Measurements from ENCODE around the gene INVS. TPM values are rescaled to one million over a fixed set of nuclear protein-coding genes. Genes with fewer than 3 reads are reported as not detected.

The INVS gene
- total RNA-seq, 4 donors from 2014 or later: 21.0 to 47.8 (median 31.6) TPM

GRCh38 chr9:100202806-100203205 is 103.8 kb downstream of the INVS start:
- Histone ChIP-seq H3K4me3 (no peak overlapping the region), H3K36me3 (no peaks in the 10 kb centered on the region), H3K9me3 (no peaks in the 10 kb centered on the region), H3K4me1 (no peaks in the 10 kb centered on the region), H3K27ac (no peak overlapping the region), H3K27me3 (no peaks in the 10 kb centered on the region)
- in situ Hi-C loops (cut with MboI; ENCODE audit: low pct_ligation_motif_present in 1 of 4, low pct_unique_long_range_greater_than_20kb in 1 of 4, low sequenced_read_pairs in 3 of 4) (loop anchor here in 3 of 4 donors (25.0 kb wide), 1 partner anchor 166 kb away; no protein-coding TSS in a partner anchor), intact Hi-C loops (cut with DNase I; ENCODE audit: low total_unique reads) (no loop called here)
- no peak for DNase-seq
- TF ChIP-seq CTCF (IDR thresholded peaks at IDR 0.05) (no peak), POLR2A (IDR thresholded peaks at IDR 0.05) (no peak), EP300 (IDR thresholded peaks at IDR 0.05; ENCODE audit: low read depth) (no peak), POLR2AphosphoS5 (IDR thresholded peaks at IDR 0.05) (no peak)

DNA sequence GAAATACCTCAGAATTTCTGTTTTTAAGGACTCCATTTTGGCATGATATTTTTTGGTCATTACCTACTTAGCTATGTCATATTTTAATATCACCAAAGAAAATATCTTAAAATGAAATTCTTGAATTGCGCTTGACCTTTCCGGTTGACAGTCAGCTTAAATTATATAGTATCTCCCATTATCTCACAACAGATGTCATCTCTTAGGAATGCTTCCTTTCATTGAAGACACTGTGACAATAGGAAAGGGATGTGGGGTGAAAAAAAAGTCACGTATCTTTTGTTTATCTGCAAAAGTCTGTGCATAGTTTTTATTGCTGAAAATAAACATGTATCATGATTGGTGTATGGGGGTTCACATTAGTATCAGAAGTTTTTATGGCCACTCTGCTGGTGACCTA is 105.8 kb downstream of the INVS start:
- H3K9me3 ChIP-seq: no peaks in the 10 kb centered on the region
- no peaks in the 10 kb centered on the region for H3K4me1 ChIP-seq
- H3K36me3 ChIP-seq: no peaks in the 10 kb centered on the region
- TF ChIP-seq POLR2AphosphoS5 (IDR thresholded peaks at IDR 0.05): no peak
- no peak for TF ChIP-seq POLR2A (IDR thresholded peaks at IDR 0.05)
- TF ChIP-seq CTCF (IDR thresholded peaks at IDR 0.05): no peak
- no peak for TF ChIP-seq EP300 (IDR thresholded peaks at IDR 0.05; ENCODE audit: low read depth)
- DNase-seq: no peak
- no peaks in the 10 kb centered on the region for H3K27me3 ChIP-seq
- no peak overlapping the region for H3K4me3 ChIP-seq
- no peak overlapping the region for H3K27ac ChIP-seq
- in situ Hi-C loops (cut with MboI; ENCODE audit: low pct_ligation_motif_present in 1 of 4, low pct_unique_long_range_greater_than_20kb in 1 of 4, low sequenced_read_pairs in 3 of 4): loop anchor here in 3 of 4 donors (25.0 kb wide), 1 partner anchor 167 kb away; no protein-coding TSS in a partner anchor
- intact Hi-C loops (cut with DNase I; ENCODE audit: low total_unique reads): no loop called here
- 80 to 83% methylated on average over 3 of the region's 3 CpGs for WGBS, 2 donors (ENCODE audit: low coverage in 1 of 2)

DNA sequence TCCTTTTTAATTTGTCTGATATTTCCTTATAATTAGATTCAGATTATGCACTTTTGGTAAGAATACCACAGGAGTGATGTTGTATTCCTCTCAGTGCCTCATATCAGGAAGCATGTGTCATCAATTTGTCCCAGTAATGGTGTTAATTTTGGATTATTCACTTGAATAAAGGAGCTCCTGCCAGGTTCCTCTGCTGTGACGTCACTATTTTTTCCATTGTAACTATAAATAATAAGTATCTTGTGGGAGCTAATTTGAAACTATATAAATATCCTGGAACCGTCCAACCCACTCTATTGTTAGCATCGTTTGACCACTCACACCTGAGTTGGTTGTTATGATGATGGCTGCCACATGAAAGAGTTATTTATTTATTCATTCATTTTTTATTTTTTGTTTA is 107.9 kb downstream of the INVS start:
- H3K27ac ChIP-seq: no peak overlapping the region
- no peaks in the 10 kb centered on the region for H3K9me3 ChIP-seq
- in situ Hi-C loops (cut with MboI; ENCODE audit: low pct_ligation_motif_present in 1 of 4, low pct_unique_long_range_greater_than_20kb in 1 of 4, low sequenced_read_pairs in 3 of 4): loop anchor here in 3 of 4 donors (25.0 kb wide), 1 partner anchor 170 kb away; no protein-coding TSS in a partner anchor
- intact Hi-C loops (cut with DNase I; ENCODE audit: low total_unique reads): no loop called here
- TF ChIP-seq CTCF (IDR thresholded peaks at IDR 0.05) (no peak), EP300 (IDR thresholded peaks at IDR 0.05; ENCODE audit: low read depth) (no peak), POLR2A (IDR thresholded peaks at IDR 0.05) (no peak), POLR2AphosphoS5 (IDR thresholded peaks at IDR 0.05) (no peak)
- no peak for DNase-seq
- H3K4me3 ChIP-seq: no peak overlapping the region
- no peaks in the 10 kb centered on the region for H3K36me3 ChIP-seq
- no peaks in the 10 kb centered on the region for H3K4me1 ChIP-seq
- 62 to 85% methylated on average over 3 of the region's 3 CpGs for WGBS, 2 donors (ENCODE audit: low coverage in 1 of 2)
- no peaks in the 10 kb centered on the region for H3K27me3 ChIP-seq

- in situ Hi-C loops (cut with MboI; ENCODE audit: low pct_ligation_motif_present in 1 of 4, low pct_unique_long_range_greater_than_20kb in 1 of 4, low sequenced_read_pairs in 3 of 4) (loop anchor here in 3 of 4 donors (25.0 kb wide), 1 partner anchor 171 kb away; no protein-coding TSS in a partner anchor), intact Hi-C loops (cut with DNase I; ENCODE audit: low total_unique reads) (no loop called here)
- Histone ChIP-seq H3K4me3 (no peak overlapping the region), H3K4me1 (no peaks in the 10 kb centered on the region), H3K36me3 (no peaks in the 10 kb centered on the region), H3K27me3 (no peaks in the 10 kb centered on the region), H3K27ac (no peak overlapping the region), H3K9me3 (no peaks in the 10 kb centered on the region)
- TF ChIP-seq POLR2AphosphoS5 (IDR thresholded peaks at IDR 0.05): no peak
- TF ChIP-seq EP300 (IDR thresholded peaks at IDR 0.05; ENCODE audit: low read depth): no peak
- TF ChIP-seq CTCF (IDR thresholded peaks at IDR 0.05): no peak
- TF ChIP-seq POLR2A (IDR thresholded peaks at IDR 0.05): no peak
- no peak for DNase-seq
- 100% methylated on average over 1 of the region's 1 CpG for WGBS, 2 donors (ENCODE audit: low coverage in 1 of 2)
Observed at GRCh38 chr9:100208673-100209072, 109.6 kb downstream of the INVS start.
